ENCODE measurements around the gene ZC2HC1C. TPM values are rescaled to one million over a fixed set of nuclear protein-coding genes. Genes with fewer than 3 reads are reported as not detected.

Gene ZC2HC1C
- total and polyA plus RNA-seq, 4 donors: 2.7 to 7.6 (median 6.2) TPM

- DNase-seq (peak; percentile 88 to 91 (median 90)), ATAC-seq (ENCODE audit: insufficient read depth, low FRiP score) (peak; percentile 81)
- Histone ChIP-seq H3K36me3 (ENCODE audit: control insufficient read depth in 4 of 4, insufficient read depth in 4 of 4, low read length in 4 of 4) (peaks cover 0 to 7% (median 0%) of the 10 kb centered on the region in 4 donors), H3K4me3 (peak within 1 kb of the TSS; percentile 30), H3K4me1 (ENCODE audit: control insufficient read depth in 5 of 5, insufficient read depth in 5 of 5, low read length in 5 of 5) (peaks cover 5 to 54% (median 10%) of the 10 kb centered on the region in 5 donors), H3K27ac (ENCODE audit: low read depth in 1 of 2, low read length in 1 of 2) (peak within 1 kb of the TSS; percentile 91 to 94), H3K27me3 (ENCODE audit: control insufficient read depth in 3 of 3, insufficient read depth in 3 of 3, low read length in 2 of 3) (no peaks in the 10 kb centered on the region), H3K9me3 (ENCODE audit: control insufficient read depth in 4 of 4, insufficient read depth in 3 of 4, low read length in 3 of 4) (no peaks in the 10 kb centered on the region), H3K9ac (ENCODE audit: insufficient read depth in 1 of 2, low read length in 2 of 2) (peak within 1 kb of the TSS; percentile 48 to 77)
- WGBS, 2 donors: 0 to 1% methylated on average over 56 to 59 of the region's 59 CpGs
- no peak for TF ChIP-seq CTCF (IDR thresholded peaks at IDR 0.05; ENCODE audit: control extremely low read depth, extremely low read depth)
These were observed 18.4 kb upstream of the ZC2HC1C start, which contains the start of gene MLH3 for GRCh38 chr14:75050852-75051555. Gene MLH3 (minus strand): TSS chr14:75051467. CDS start chr14:75049655, 1,812 bp downstream.

GRCh38 chr14:75051556-75051899 lies 17.9 kb upstream of the ZC2HC1C start:
- DNase-seq (no peak), ATAC-seq (ENCODE audit: insufficient read depth, low FRiP score) (no peak)
- Histone ChIP-seq H3K27ac (ENCODE audit: low read depth in 1 of 2, low read length in 1 of 2) (peak overlapping the region in 1 of 2 donors; percentile 94), H3K9me3 (ENCODE audit: control insufficient read depth in 4 of 4, insufficient read depth in 3 of 4, low read length in 3 of 4) (no peaks in the 10 kb centered on the region), H3K9ac (ENCODE audit: insufficient read depth in 1 of 2, low read length in 2 of 2) (peak overlapping the region in 1 of 2 donors; percentile 77), H3K36me3 (ENCODE audit: control insufficient read depth in 4 of 4, insufficient read depth in 4 of 4, low read length in 4 of 4) (peaks cover 0 to 7% (median 0%) of the 10 kb centered on the region in 4 donors), H3K27me3 (ENCODE audit: control insufficient read depth in 3 of 3, insufficient read depth in 3 of 3, low read length in 2 of 3) (no peaks in the 10 kb centered on the region), H3K4me3 (no peak overlapping the region), H3K4me1 (ENCODE audit: control insufficient read depth in 5 of 5, insufficient read depth in 5 of 5, low read length in 5 of 5) (peaks cover 4 to 54% (median 10%) of the 10 kb centered on the region in 5 donors)
- no peak for TF ChIP-seq CTCF (IDR thresholded peaks at IDR 0.05; ENCODE audit: control extremely low read depth, extremely low read depth)
- 28 to 32% methylated on average over 5 of the region's 5 CpGs for WGBS, 2 donors

- H3K9me3 ChIP-seq (ENCODE audit: control insufficient read depth in 4 of 4, insufficient read depth in 3 of 4, low read length in 3 of 4): no peaks in the 10 kb centered on the region
- WGBS, 2 donors: 55 to 58% methylated on average over 5 of the region's 5 CpGs
- ATAC-seq (ENCODE audit: insufficient read depth, low FRiP score) (no peak), DNase-seq (peak in 2 of 3 donors; percentile 89 to 93)
- no peak overlapping the region for H3K4me3 ChIP-seq
- peaks cover 4 to 48% (median 5%) of the 10 kb centered on the region in 5 donors for H3K4me1 ChIP-seq (ENCODE audit: control insufficient read depth in 5 of 5, insufficient read depth in 5 of 5, low read length in 5 of 5)
- no peak for TF ChIP-seq CTCF (IDR thresholded peaks at IDR 0.05; ENCODE audit: control extremely low read depth, extremely low read depth)
- no peak overlapping the region for H3K27ac ChIP-seq (ENCODE audit: low read depth in 1 of 2, low read length in 1 of 2)
- no peak overlapping the region for H3K9ac ChIP-seq (ENCODE audit: insufficient read depth in 1 of 2, low read length in 2 of 2)
- H3K27me3 ChIP-seq (ENCODE audit: control insufficient read depth in 3 of 3, insufficient read depth in 3 of 3, low read length in 2 of 3): no peaks in the 10 kb centered on the region
- H3K36me3 ChIP-seq (ENCODE audit: control insufficient read depth in 4 of 4, insufficient read depth in 4 of 4, low read length in 4 of 4): peaks cover 0 to 3% (median 0%) of the 10 kb centered on the region in 4 donors
These were observed 15.8 kb upstream of the ZC2HC1C start for GRCh38 chr14:75053396-75054291.

Measured in lung (tissue), 12 donors.